Lung (tissue), 13 donors: ENCODE results near the gene SLC38A9. TPM values are rescaled to one million over a fixed set of nuclear protein-coding genes. Genes with fewer than 3 reads are reported as not detected.
A peak's percentile ranks its signal among the peaks of the same experiment; 100 is the strongest.

Experiments used
- ATAC-seq: fragments of 200-7000 bp; cut with Tn5 transposase; one replicate; pipeline ENCODE4 v1.9.1; 2020; ENCODE audit warnings: moderate number of reproducible peaks; ENCODE audit not compliant: insufficient read depth, low FRiP score
- DNase-seq, 3 donors: peaks; one replicate each; pipeline ENCODE4 v3.0.0-alpha.2; 2013 to 2017
- H3K27ac ChIP-seq, 2 donors: one replicate each; pipeline ENCODE4 v1.5.1; 2013; ENCODE audit warnings: mild to moderate bottlenecking in 2 of 2, moderate library complexity in 2 of 2, control low read depth in 1 of 2, inconsistent platforms in 1 of 2, low read depth in 1 of 2, low read length in 1 of 2
- H3K27me3 ChIP-seq, 3 donors: one replicate each; pipeline ENCODE4 v1.5.1; 2013; ENCODE audit warnings: low read length in 2 of 3; ENCODE audit not compliant: control insufficient read depth in 3 of 3, insufficient read depth in 3 of 3
- H3K36me3 ChIP-seq, 4 donors: one replicate each; pipeline ENCODE4 v1.5.1; 2013; ENCODE audit warnings: low read length in 4 of 4, mild to moderate bottlenecking in 1 of 4, moderate library complexity in 1 of 4; ENCODE audit not compliant: control insufficient read depth in 4 of 4, insufficient read depth in 4 of 4
- H3K4me1 ChIP-seq, 5 donors: one replicate each; pipeline ENCODE4 v1.5.1; 2013; ENCODE audit warnings: low read length in 5 of 5, mild to moderate bottlenecking in 2 of 5, moderate library complexity in 1 of 5; ENCODE audit not compliant: control insufficient read depth in 5 of 5, insufficient read depth in 5 of 5
- H3K4me3 ChIP-seq: one replicate; pipeline ENCODE4 v1.5.1; 2013; ENCODE audit warnings: mild to moderate bottlenecking, control low read depth, moderate library complexity
- H3K9ac ChIP-seq, 2 donors: one replicate each; pipeline ENCODE4 v1.5.1; 2013; ENCODE audit warnings: low read length in 2 of 2, control low read depth in 1 of 2; ENCODE audit not compliant: insufficient read depth in 1 of 2
- H3K9me3 ChIP-seq, 4 donors: one replicate each; pipeline ENCODE4 v1.5.1; 2013; ENCODE audit warnings: low read length in 3 of 4, mild to moderate bottlenecking in 1 of 4, moderate library complexity in 1 of 4; ENCODE audit not compliant: control insufficient read depth in 4 of 4, insufficient read depth in 3 of 4
- WGBS, 2 donors: extraction: QIAGEN DNeasy Blood & Tissue Kit; methylation state at CpG; one replicate each; pipeline ENCODE4 v1.1.7; 2013; 5-methylcytosine and 5-hydroxymethylcytosine counted together
- polyA plus RNA-seq, 2 donors: library from polyadenylated mRNA; stranded (reverse); fragments of 200-250 nt; gene quantifications; one replicate each; pipeline ENCODE4 v1.2.1, GENCODE V29; 2013
- small RNA-seq: library from RNA; depleted of rRNA; stranded (forward); fragments of <200 nt; gene quantifications from one replicate; pipeline ENCODE3, GENCODE V24; 2014; ENCODE audit warnings: low replicate concordance
- total RNA-seq, 2 donors: library from RNA; depleted of rRNA in 1 of 2; stranded (reverse); fragments of >200 nt in 1 of 2; gene quantifications; one replicate each; pipeline ENCODE4 v1.2.1, GENCODE V29; 2014 to 2021
- TF ChIP-seq, protein P1 (sequence below): IDR thresholded peaks from 2 replicates; pipeline ENCODE4 v1.5.1; 2012; ENCODE audit warnings: mild to moderate bottlenecking; ENCODE audit errors: control extremely low read depth, extremely low read depth
- donor health status: control.
- donor health status: control.
- donor health status: Bipolar disorder and iron deficiency.
- donor health status: healthy.
- donor health status: DM: yes; HTN: yes; CAD: no.

Gene SLC38A9
- total and polyA plus RNA-seq, 4 donors: 8.5 to 64.2 (median 14.5) TPM

DNA sequence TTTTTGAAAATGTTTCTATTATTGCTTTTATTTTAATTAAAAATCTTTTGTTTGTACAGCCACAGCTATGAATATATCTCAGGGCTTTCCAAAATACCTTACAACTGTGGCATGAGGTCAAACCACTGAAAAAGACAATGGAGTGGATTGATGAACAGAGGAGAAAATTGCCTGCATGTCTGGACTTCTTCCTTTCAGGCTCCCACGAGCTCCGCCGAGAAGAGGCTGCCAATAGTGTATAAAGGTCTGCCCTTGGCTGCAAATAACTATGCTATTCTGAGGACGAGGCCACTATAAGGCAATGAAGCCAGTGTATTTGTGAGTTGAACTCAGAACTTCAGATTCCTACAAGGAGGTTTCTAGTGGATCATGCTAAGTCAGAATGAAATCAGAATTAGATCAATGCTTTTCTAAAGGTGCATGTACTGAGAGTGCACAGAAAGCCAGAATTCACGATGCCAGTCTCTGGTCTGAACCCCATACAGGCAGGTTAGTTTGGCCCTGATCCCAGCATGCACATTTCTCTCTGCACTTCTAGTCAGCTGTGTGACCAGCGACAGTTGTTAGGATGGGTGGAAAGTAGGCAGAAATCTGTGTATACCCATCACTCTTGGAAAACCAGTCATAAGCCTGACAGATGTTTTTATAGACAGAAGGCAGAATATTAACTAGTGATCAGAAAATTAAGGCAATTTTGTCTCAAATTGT, 134.6 kb downstream of the SLC38A9 start:
- ATAC-seq (no peak), DNase-seq (peak in 2 of 3 donors; percentile 66 to 78)
- peak overlapping the region; percentile 67 to 78 for H3K27ac ChIP-seq
- no peak overlapping the region for H3K4me3 ChIP-seq
- TF ChIP-seq, protein P1, sequence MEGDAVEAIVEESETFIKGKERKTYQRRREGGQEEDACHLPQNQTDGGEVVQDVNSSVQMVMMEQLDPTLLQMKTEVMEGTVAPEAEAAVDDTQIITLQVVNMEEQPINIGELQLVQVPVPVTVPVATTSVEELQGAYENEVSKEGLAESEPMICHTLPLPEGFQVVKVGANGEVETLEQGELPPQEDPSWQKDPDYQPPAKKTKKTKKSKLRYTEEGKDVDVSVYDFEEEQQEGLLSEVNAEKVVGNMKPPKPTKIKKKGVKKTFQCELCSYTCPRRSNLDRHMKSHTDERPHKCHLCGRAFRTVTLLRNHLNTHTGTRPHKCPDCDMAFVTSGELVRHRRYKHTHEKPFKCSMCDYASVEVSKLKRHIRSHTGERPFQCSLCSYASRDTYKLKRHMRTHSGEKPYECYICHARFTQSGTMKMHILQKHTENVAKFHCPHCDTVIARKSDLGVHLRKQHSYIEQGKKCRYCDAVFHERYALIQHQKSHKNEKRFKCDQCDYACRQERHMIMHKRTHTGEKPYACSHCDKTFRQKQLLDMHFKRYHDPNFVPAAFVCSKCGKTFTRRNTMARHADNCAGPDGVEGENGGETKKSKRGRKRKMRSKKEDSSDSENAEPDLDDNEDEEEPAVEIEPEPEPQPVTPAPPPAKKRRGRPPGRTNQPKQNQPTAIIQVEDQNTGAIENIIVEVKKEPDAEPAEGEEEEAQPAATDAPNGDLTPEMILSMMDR: no peak
- no peak overlapping the region for H3K9ac ChIP-seq
- H3K27me3 ChIP-seq: no peaks in the 10 kb centered on the region
- no peaks in the 10 kb centered on the region for H3K9me3 ChIP-seq
- peaks cover 6 to 44% (median 16%) of the 10 kb centered on the region in 5 donors for H3K4me1 ChIP-seq
- no peaks in the 10 kb centered on the region for H3K36me3 ChIP-seq
- 53 to 75% methylated on average over 6 of the region's 6 CpGs for WGBS, 2 donors

DNA sequence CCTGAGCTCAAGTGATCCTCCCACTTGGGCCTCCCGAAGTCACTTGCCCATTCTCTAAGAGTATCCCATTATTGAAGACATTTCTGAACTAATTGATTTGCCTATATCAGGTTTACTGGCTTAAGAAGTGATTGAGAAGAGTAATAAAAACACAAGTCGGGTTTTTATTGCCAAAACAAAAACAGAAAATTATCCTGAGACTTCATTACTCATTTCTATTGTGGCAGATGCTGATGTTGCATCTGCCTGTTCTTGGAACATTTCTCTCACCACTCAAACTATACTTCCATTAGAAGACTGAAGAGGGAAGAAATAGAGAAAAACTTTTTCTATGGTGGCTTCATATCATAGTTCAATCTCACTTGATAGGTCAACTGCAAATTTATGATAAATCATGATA, 135.5 kb downstream of the SLC38A9 start:
- Histone ChIP-seq H3K36me3 (no peaks in the 10 kb centered on the region), H3K4me3 (no peak overlapping the region), H3K4me1 (peaks cover 5 to 38% (median 16%) of the 10 kb centered on the region in 5 donors), H3K27ac (no peak overlapping the region), H3K27me3 (no peaks in the 10 kb centered on the region), H3K9ac (no peak overlapping the region), H3K9me3 (no peaks in the 10 kb centered on the region)
- no peak for DNase-seq
- TF ChIP-seq, protein P1: no peak
- WGBS, 2 donors: 51 to 65% methylated on average over 2 of the region's 2 CpGs
- no peak for ATAC-seq

Small RNAs within 50 kb of the gene (small RNA-seq; reads per million reads assigned to genes)
- not detected for gene AC016632.1

Other genes starting within 250 kb of the SLC38A9 start
- 100 to 1,000 TPM in 1 of 2 donors, 10 to 100 TPM in 1; 67.5 to 129 TPM for gene PLPP1, start 177.4 kb downstream of the SLC38A9 start, total RNA-seq
- 10 to 100 TPM; 51.9 to 54.0 TPM for gene PLPP1, start 177.4 kb downstream of the SLC38A9 start, polyA plus RNA-seq
- gene DDX4, start 25.7 kb upstream of the SLC38A9 start, total RNA-seq: not detected
- under 1 TPM in 1 of 2 donors, not detected in 1; 0.03 TPM for gene DDX4, start 25.7 kb upstream of the SLC38A9 start, polyA plus RNA-seq
- gene IL31RA, start 139.0 kb upstream of the SLC38A9 start, total RNA-seq: under 1 TPM; 0.09 to 0.21 TPM
- under 1 TPM; 0.04 to 0.13 TPM for gene IL31RA, start 139.0 kb upstream of the SLC38A9 start, polyA plus RNA-seq